Colonic mucosa (tissue), 4 donors: ENCODE data around the gene PTGDR2. TPM values are rescaled to one million over a fixed set of nuclear protein-coding genes. Genes with fewer than 3 reads are reported as not detected.

ENCODE experiments used
- DNase-seq: peaks from one replicate; pipeline ENCODE4 v3.0.0-alpha.2; 2020
- H3K27ac ChIP-seq: fragments of 200-600 bp; one replicate; pipeline ENCODE4 v1.8.0; 2021
- H3K27me3 ChIP-seq: fragments of 200-600 bp; one replicate; pipeline ENCODE4 v1.8.0; 2021
- H3K36me3 ChIP-seq: fragments of 200-600 bp; one replicate; pipeline ENCODE4 v1.8.0; 2021
- H3K4me1 ChIP-seq: fragments of 200-600 bp; one replicate; pipeline ENCODE4 v1.8.0; 2021; ENCODE audit warnings: mild to moderate bottlenecking
- H3K4me3 ChIP-seq: fragments of 200-600 bp; one replicate; pipeline ENCODE4 v1.8.0; 2021
- H3K9ac ChIP-seq, 2 donors: one replicate each; pipeline ENCODE4 v1.7.0; 2013; ENCODE audit warnings: control low read depth in 2 of 2, low read depth in 2 of 2, low read length in 2 of 2
- H3K9me3 ChIP-seq: fragments of 200-600 bp; one replicate; pipeline ENCODE4 v1.8.0; 2021
- CTCF ChIP-seq: fragments of 200-600 bp; IDR thresholded peaks from one replicate; pipeline ENCODE4 v1.8.0; 2022; ENCODE audit warnings: antibody characterized with exemption, mild to moderate bottlenecking
- intact Hi-C: fragments of 100-400 bp; cut with DNase I; formaldehyde crosslinking; loops from one replicate; pipeline ENCODE4 v1.14.1; 2022
- total RNA-seq, 2 donors: library from RNA; stranded (reverse); fragmentation: NEBNext Ultra II Directional in 1 of 2; extraction: Animal tissue kit (Norgen Biotek cat#: 25700) in 1 of 2; gene quantifications; one replicate each; pipeline ENCODE4 v1.2.1, GENCODE V29; 2021
- donor health status: healthy.
- donor health status: DM: no; HTN: no; CAD: no.
- donor health status: DM: no; HTN: no; CAD: no.

PTGDR2 gene
- total RNA-seq, 2 donors from 2014 or later: 3.7 to 4.7 TPM

DNA sequence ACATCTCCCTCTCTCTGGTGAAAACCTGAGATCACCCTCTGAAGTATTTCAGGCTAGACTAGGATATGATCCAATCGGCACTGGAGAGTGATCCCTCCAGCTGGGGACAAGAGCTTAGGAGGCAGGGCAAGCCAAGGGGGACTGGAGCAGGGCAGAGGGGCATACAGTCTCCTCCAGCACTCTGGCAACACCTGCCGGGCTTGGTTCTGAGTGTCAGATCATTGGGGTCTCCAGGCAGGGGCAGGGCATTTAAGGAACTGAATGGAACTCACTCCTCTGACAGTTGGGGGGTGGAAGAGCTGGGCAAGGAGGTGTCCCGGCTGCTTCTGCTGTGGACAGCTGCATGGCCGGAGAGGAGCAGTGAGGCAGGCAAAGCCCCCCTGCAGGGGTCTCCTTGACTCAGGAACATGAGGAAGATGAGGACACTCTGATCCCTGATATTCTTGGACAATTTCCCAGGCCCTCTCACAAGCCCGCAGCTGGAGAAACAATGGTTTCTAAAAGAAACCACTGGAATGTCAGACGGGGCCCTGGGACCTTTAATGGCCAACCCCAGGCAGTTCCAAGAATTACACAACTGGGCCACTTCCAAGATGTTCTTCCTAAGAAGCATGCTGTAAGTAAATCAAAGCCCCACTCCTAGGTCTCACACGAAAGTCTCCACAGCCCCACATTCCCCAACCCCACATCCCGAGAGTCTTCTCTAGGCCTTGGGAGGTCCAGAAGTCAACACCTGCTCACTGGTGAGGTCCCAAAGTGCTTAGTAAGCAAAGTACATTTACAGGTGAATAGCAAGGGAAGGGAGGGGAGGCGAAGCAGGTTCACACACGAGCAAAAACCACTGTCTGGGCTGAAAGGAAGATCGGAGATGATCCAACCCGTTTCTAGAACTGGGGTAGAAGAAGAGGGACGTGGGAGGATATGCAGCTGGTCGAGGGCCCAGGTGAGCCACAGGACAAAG lies 15.0 kb downstream of the PTGDR2 start:
- TF ChIP-seq CTCF: no peak
- no peaks in the 10 kb centered on the region for H3K36me3 ChIP-seq
- DNase-seq: no peak
- H3K4me3 ChIP-seq: peak overlapping the region; percentile 86
- intact Hi-C loops: no loop called here
- peak overlapping the region in 1 of 2 donors; percentile 89 for H3K9ac ChIP-seq
- no peaks in the 10 kb centered on the region for H3K27me3 ChIP-seq
- peak overlapping the region; percentile 59 for H3K27ac ChIP-seq
- peaks cover 12% of the 10 kb centered on the region for H3K4me1 ChIP-seq
- no peaks in the 10 kb centered on the region for H3K9me3 ChIP-seq

DNA sequence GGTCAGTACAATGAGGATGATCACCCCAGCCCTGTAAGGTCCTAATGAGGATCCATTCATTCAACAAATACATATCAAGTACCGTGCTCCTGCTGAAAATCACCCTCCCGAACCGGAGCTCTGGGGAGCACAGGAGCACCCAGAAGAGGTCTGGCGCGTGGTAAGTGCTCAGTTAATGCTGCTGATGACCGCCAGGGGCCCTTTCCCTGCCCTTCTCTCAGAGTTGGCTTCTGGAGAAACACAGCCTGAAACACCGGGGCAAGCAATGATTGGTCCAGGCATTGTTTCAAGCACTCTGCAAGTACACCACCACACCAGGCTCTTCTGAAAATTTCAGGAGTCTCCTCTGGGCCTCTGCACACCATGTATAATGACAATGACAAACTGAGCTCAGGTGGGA lies 17.6 kb downstream of the PTGDR2 start:
- Histone ChIP-seq H3K4me3 (no peak overlapping the region), H3K36me3 (no peaks in the 10 kb centered on the region), H3K9me3 (no peaks in the 10 kb centered on the region), H3K27ac (no peak overlapping the region), H3K27me3 (no peaks in the 10 kb centered on the region), H3K4me1 (peaks cover 6% of the 10 kb centered on the region), H3K9ac (no peak overlapping the region)
- TF ChIP-seq CTCF: no peak
- intact Hi-C loops: loop anchor here (10.0 kb wide), 1 partner anchor 347 kb away; no protein-coding TSS in a partner anchor
- no peak for DNase-seq

DNA sequence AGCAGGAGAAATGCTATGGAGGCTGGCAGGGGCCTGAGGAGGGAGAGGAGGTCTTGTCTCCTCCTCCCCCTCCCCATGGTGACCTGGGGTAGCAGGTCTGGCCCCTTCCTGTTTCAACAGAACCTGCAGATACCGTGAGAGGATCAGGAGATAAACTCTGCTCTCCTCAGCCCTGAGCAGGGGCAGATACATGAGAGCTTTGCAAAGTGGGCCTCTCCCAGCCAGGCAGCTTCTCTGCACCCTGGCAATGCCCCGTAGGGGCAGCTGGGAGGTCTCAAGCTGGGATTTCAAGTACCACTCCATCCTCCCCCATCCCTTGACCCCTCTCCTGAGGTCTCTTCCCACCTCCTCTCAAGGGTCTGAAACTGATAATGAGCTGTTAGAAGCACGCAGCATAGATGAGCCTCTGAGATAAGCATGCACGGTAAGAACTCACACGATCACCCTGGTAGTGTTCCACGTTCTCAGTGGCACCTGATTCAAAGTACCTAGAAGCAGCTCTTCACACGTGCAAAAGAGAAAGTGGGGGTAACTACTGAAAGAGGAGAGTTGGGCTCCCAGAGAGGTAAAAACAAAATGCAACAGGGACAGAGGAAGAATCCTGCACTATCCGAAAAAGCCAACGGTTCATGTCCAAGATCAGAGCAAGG lies 18.8 kb downstream of the PTGDR2 start:
- no peak overlapping the region for H3K4me3 ChIP-seq
- intact Hi-C loops: loop anchor here (10.0 kb wide), 1 partner anchor 348 kb away; no protein-coding TSS in a partner anchor
- no peaks in the 10 kb centered on the region for H3K36me3 ChIP-seq
- peaks cover 6% of the 10 kb centered on the region for H3K4me1 ChIP-seq
- no peak overlapping the region for H3K27ac ChIP-seq
- H3K9ac ChIP-seq: no peak overlapping the region
- no peaks in the 10 kb centered on the region for H3K27me3 ChIP-seq
- H3K9me3 ChIP-seq: no peaks in the 10 kb centered on the region
- no peak for DNase-seq
- TF ChIP-seq CTCF: no peak

- Histone ChIP-seq H3K27me3 (no peaks in the 10 kb centered on the region), H3K4me3 (no peak overlapping the region), H3K36me3 (no peaks in the 10 kb centered on the region), H3K4me1 (no peaks in the 10 kb centered on the region), H3K9ac (no peak overlapping the region), H3K9me3 (no peaks in the 10 kb centered on the region), H3K27ac (peak overlapping the region; percentile 0)
- TF ChIP-seq CTCF: no peak
- DNase-seq: no peak
- intact Hi-C loops: loop anchor here (10.0 kb wide), 1 partner anchor 349 kb away; no protein-coding TSS in a partner anchor
Measured at GRCh38 chr11:60835534-60835846, 20.3 kb downstream of the PTGDR2 start.

DNA sequence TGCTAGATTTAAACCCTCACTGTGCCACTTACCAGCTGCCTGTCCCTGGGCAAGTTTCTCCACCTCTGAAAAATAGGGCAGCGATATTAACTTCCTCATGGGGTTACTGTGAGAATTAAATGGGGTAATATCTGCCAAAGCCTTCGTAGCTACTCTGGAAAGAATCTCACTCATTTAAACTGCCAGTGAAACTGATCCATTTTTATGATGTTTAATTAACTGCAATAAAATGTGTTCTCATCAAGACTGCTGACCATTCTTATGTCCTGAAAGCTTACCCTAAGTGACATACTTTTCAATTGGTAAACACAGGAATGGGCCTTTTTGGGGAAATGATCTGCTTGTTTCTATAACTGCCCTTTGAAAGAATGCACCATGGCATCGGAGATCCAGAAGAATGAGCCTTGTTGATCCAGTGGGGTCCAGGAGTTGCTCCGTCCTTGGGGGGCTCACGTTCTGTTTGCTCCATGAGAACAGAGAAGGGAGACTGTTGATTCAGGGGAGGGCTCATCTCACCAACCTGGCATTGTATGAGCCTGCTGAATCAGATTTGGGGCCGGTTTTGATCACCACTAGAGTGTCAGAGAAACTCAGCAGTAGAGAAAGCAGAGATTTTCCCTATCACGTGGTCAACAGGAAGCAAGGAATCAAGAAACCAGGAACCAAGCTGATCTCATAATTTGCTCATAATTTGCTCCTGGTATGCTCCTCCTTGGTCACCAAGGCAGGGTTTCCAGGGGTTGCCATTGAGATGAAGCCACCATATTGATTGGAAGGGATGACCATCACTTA lies 20.8 kb downstream of the PTGDR2 start:
- intact Hi-C loops: loop anchor here (5.0 to 10.0 kb wide), 3 partner anchors 57 to 350 kb away; no protein-coding TSS in a partner anchor
- H3K27ac ChIP-seq: peak overlapping the region; percentile 0
- no peak for TF ChIP-seq CTCF
- no peaks in the 10 kb centered on the region for H3K36me3 ChIP-seq
- no peak for DNase-seq
- no peak overlapping the region for H3K4me3 ChIP-seq
- no peak overlapping the region for H3K9ac ChIP-seq
- no peaks in the 10 kb centered on the region for H3K27me3 ChIP-seq
- no peaks in the 10 kb centered on the region for H3K9me3 ChIP-seq
- no peaks in the 10 kb centered on the region for H3K4me1 ChIP-seq
